Duodenal mucosa (tissue), 2 donors: Measurements from ENCODE around the gene TNFRSF6B.

Experiments
- H3K27ac ChIP-seq: one replicate; pipeline ENCODE4 v1.7.0; 2013; ENCODE audit warnings: low read depth, low read length
- H3K27me3 ChIP-seq, 2 donors: one replicate each; pipeline ENCODE4 v1.7.0; 2013; ENCODE audit warnings: low read length in 2 of 2, control low read depth in 1 of 2; ENCODE audit not compliant: insufficient read depth in 2 of 2, control insufficient read depth in 1 of 2
- H3K36me3 ChIP-seq, 2 donors: one replicate each; pipeline ENCODE4 v1.7.0; 2013; ENCODE audit warnings: low read length in 2 of 2, control low read depth in 1 of 2; ENCODE audit not compliant: insufficient read depth in 2 of 2, control insufficient read depth in 1 of 2
- H3K4me1 ChIP-seq, 2 donors: one replicate each; pipeline ENCODE4 v1.7.0; 2013; ENCODE audit warnings: low read length in 2 of 2, control low read depth in 1 of 2; ENCODE audit not compliant: insufficient read depth in 2 of 2, control insufficient read depth in 1 of 2
- H3K4me3 ChIP-seq, 2 donors: one replicate each; pipeline ENCODE4 v1.7.0; 2013; ENCODE audit warnings: low read length in 2 of 2, low read depth in 1 of 2
- H3K9ac ChIP-seq, 2 donors: one replicate each; pipeline ENCODE4 v1.7.0; 2013; ENCODE audit warnings: low read length in 2 of 2, low read depth in 1 of 2
- H3K9me3 ChIP-seq, 2 donors: one replicate each; pipeline ENCODE4 v1.7.0; 2013; ENCODE audit warnings: low read length in 2 of 2, control low read depth in 1 of 2; ENCODE audit not compliant: control insufficient read depth in 1 of 2

Gene TNFRSF6B

DNA sequence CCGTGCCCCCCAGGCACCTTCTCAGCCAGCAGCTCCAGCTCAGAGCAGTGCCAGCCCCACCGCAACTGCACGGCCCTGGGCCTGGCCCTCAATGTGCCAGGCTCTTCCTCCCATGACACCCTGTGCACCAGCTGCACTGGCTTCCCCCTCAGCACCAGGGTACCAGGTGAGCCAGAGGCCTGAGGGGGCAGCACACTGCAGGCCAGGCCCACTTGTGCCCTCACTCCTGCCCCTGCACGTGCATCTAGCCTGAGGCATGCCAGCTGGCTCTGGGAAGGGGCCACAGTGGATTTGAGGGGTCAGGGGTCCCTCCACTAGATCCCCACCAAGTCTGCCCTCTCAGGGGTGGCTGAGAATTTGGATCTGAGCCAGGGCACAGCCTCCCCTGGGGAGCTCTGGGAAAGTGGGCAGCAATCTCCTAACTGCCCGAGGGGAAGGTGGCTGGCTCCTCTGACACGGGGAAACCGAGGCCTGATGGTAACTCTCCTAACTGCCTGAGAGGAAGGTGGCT lies 960 bp downstream of the TNFRSF6B start:
- Histone ChIP-seq H3K4me1 (peaks cover 17 to 32% of the 10 kb centered on the region in 2 donors), H3K9ac (peak overlapping the region in 1 of 2 donors; percentile 33), H3K4me3 (peak overlapping the region; percentile 40 to 48), H3K27me3 (no peaks in the 10 kb centered on the region), H3K27ac (no peak overlapping the region), H3K36me3 (peaks cover 0 to 4% of the 10 kb centered on the region in 2 donors), H3K9me3 (no peaks in the 10 kb centered on the region)

DNA sequence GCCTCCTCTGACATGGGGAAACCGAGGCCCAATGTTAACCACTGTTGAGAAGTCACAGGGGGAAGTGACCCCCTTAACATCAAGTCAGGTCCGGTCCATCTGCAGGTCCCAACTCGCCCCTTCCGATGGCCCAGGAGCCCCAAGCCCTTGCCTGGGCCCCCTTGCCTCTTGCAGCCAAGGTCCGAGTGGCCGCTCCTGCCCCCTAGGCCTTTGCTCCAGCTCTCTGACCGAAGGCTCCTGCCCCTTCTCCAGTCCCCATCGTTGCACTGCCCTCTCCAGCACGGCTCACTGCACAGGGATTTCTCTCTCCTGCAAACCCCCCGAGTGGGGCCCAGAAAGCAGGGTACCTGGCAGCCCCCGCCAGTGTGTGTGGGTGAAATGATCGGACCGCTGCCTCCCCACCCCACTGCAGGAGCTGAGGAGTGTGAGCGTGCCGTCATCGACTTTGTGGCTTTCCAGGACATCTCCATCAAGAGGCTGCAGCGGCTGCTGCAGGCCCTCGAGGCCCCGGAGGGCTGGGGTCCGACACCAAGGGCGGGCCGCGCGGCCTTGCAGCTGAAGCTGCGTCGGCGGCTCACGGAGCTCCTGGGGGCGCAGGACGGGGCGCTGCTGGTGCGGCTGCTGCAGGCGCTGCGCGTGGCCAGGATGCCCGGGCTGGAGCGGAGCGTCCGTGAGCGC lies 1.6 kb downstream of the TNFRSF6B start:
- no peak overlapping the region for H3K4me3 ChIP-seq
- peaks cover 0 to 4% of the 10 kb centered on the region in 2 donors for H3K36me3 ChIP-seq
- H3K4me1 ChIP-seq = peaks cover 17 to 30% of the 10 kb centered on the region in 2 donors
- peak overlapping the region; percentile 32 for H3K27ac ChIP-seq
- peak overlapping the region in 1 of 2 donors; percentile 33 for H3K9ac ChIP-seq
- H3K27me3 ChIP-seq = no peaks in the 10 kb centered on the region
- no peaks in the 10 kb centered on the region for H3K9me3 ChIP-seq

GRCh38 chr20:63698739-63699465 lies 2.5 kb downstream of the TNFRSF6B start:
- Histone ChIP-seq H3K9ac (no peak overlapping the region), H3K4me1 (peaks cover 17 to 30% of the 10 kb centered on the region in 2 donors), H3K9me3 (no peaks in the 10 kb centered on the region), H3K27me3 (no peaks in the 10 kb centered on the region), H3K4me3 (no peak overlapping the region), H3K36me3 (peaks cover 1 to 7% of the 10 kb centered on the region in 2 donors), H3K27ac (peak overlapping the region; percentile 32)

GRCh38 chr20:63699466-63700198 lies 3.2 kb downstream of the TNFRSF6B start:
- Histone ChIP-seq H3K9ac (no peak overlapping the region), H3K27ac (peak overlapping the region; percentile 32), H3K36me3 (peaks cover 7 to 13% of the 10 kb centered on the region in 2 donors), H3K4me1 (peaks cover 17 to 30% of the 10 kb centered on the region in 2 donors), H3K27me3 (no peaks in the 10 kb centered on the region), H3K4me3 (no peak overlapping the region), H3K9me3 (no peaks in the 10 kb centered on the region)

DNA sequence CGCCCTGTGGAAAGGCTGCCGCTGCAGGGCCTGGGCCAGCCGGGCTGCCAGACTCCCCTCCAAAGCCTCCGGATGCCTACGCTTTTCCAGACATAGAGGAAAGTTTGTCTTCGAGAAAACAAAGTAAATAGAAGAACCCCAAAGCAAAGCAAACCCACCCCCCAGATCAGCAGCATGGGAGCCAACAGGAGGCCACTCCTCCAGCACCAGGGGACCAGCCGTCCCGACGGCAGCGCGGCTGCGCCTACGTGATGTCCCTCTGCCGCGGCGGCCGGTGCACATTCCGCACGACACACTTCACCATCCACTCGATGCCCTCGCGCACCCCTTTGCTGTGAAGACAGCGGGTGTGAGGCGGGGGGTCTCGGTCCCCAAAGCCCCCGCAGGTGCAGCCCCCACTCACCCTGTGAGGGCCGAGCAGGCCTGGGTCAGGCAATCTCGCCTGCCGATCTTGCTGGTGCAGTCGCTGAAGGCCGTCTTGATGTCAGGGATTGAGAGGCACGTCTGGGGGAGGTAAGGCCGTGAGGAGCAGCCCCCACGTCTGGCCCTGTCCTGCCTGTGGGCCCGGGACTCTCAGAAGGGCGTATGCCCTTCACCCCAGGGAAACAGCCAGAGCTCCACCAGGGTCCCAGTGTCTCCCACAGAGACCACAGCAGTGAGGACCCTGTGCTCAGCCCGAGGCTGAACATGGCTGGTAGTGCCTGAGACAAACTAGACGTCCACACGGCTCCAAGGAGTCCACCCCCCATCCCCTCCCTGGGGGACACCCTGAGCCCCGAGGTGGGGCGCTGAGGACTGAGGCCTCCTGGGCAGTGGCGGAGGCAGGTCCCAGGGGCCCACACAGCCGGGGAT lies 4.0 kb downstream of the TNFRSF6B start:
- Histone ChIP-seq H3K4me3 (no peak overlapping the region), H3K27ac (no peak overlapping the region), H3K36me3 (peaks cover 14 to 21% of the 10 kb centered on the region in 2 donors), H3K27me3 (no peaks in the 10 kb centered on the region), H3K9me3 (no peaks in the 10 kb centered on the region), H3K9ac (no peak overlapping the region), H3K4me1 (peaks cover 17 to 30% of the 10 kb centered on the region in 2 donors)

GRCh38 chr20:63701051-63701328 lies 4.5 kb downstream of the TNFRSF6B start:
- no peak overlapping the region for H3K9ac ChIP-seq
- no peak overlapping the region for H3K27ac ChIP-seq
- H3K4me1 ChIP-seq = peaks cover 19 to 27% of the 10 kb centered on the region in 2 donors
- H3K36me3 ChIP-seq = peaks cover 16 to 27% of the 10 kb centered on the region in 2 donors
- no peaks in the 10 kb centered on the region for H3K9me3 ChIP-seq
- H3K27me3 ChIP-seq = no peaks in the 10 kb centered on the region
- H3K4me3 ChIP-seq = no peak overlapping the region

- Histone ChIP-seq H3K27ac (no peak overlapping the region), H3K27me3 (no peaks in the 10 kb centered on the region), H3K9me3 (no peaks in the 10 kb centered on the region), H3K9ac (no peak overlapping the region), H3K4me3 (no peak overlapping the region), H3K36me3 (peaks cover 16 to 32% of the 10 kb centered on the region in 2 donors), H3K4me1 (peaks cover 19 to 28% of the 10 kb centered on the region in 2 donors)
These were observed 5.0 kb downstream of the TNFRSF6B start for GRCh38 chr20:63701329-63702035.

- no peak overlapping the region for H3K9ac ChIP-seq
- H3K9me3 ChIP-seq = no peaks in the 10 kb centered on the region
- peaks cover 18 to 27% of the 10 kb centered on the region in 2 donors for H3K4me1 ChIP-seq
- no peak overlapping the region for H3K4me3 ChIP-seq
- H3K27me3 ChIP-seq = no peaks in the 10 kb centered on the region
- H3K36me3 ChIP-seq = peaks cover 16 to 32% of the 10 kb centered on the region in 2 donors
- H3K27ac ChIP-seq = no peak overlapping the region
These were observed 5.7 kb downstream of the TNFRSF6B start for GRCh38 chr20:63702036-63702665.
